HUES64 (cell line): ENCODE data around the gene HAT1. TPM values are rescaled to one million over a fixed set of nuclear protein-coding genes. Genes with fewer than 3 reads are reported as not detected.

Experiments
- H3K27ac ChIP-seq: 2 replicates; pipeline ENCODE4 v1.7.0; 2013; ENCODE audit warnings: low read depth, low read length, inconsistent platforms
- H3K27me3 ChIP-seq: 2 replicates; pipeline ENCODE4 v1.6.1; 2013; ENCODE audit warnings: mild to moderate bottlenecking, low read length; ENCODE audit not compliant: insufficient read depth
- H3K36me3 ChIP-seq: 2 replicates; pipeline ENCODE4 v1.6.1; 2013; ENCODE audit warnings: mild to moderate bottlenecking, low read length; ENCODE audit not compliant: insufficient read depth
- H3K4me1 ChIP-seq: 2 replicates; pipeline ENCODE4 v1.6.1; 2013; ENCODE audit warnings: mild to moderate bottlenecking, low read length, moderate library complexity; ENCODE audit not compliant: insufficient read depth
- H3K4me3 ChIP-seq: 2 replicates; pipeline ENCODE4 v1.5.1; 2013; ENCODE audit warnings: mild to moderate bottlenecking, low read length, moderate library complexity
- H3K9ac ChIP-seq: 2 replicates; pipeline ENCODE4 v1.6.1; 2013; ENCODE audit warnings: mild to moderate bottlenecking, low read depth, low read length
- H3K9me3 ChIP-seq: 2 replicates; pipeline ENCODE4 v1.6.1; 2013; ENCODE audit warnings: low read depth, low read length; ENCODE audit not compliant: insufficient read depth
- WGBS: fragments of 150-250, 120-280 bp; methylation state at CpG from one replicate; pipeline ENCODE4 v1.1.7; 2013; ENCODE audit warnings: missing lambda C conversion rate; 5-methylcytosine and 5-hydroxymethylcytosine counted together
- polyA plus RNA-seq, 2 experiments: library from polyadenylated mRNA; stranded (reverse); fragments of 50-300 nt; gene quantifications; one replicate each; pipeline ENCODE4 v1.2.3, GENCODE V29; 2013

Gene HAT1
- 86.1 TPM for polyA plus RNA-seq (2013, experiment 1 of 2)
- polyA plus RNA-seq (2013, experiment 2 of 2): 88.4 TPM

GRCh38 chr2:171922230-171923022, at the start of gene HAT1:
TSS of gene HAT1 (plus strand) at chr2:171922461. CDS start at chr2:171922501, 40 bp downstream.
- under 1% methylated on average over 61 of the region's 61 CpGs for WGBS

GRCh38 chr2:171874517-171874916, 47.7 kb upstream of the HAT1 start:
- Histone ChIP-seq H3K9me3 (no peaks in the 10 kb centered on the region), H3K36me3 (no peaks in the 10 kb centered on the region)
- WGBS: 95% methylated on average over 1 of the region's 1 CpG

More at GRCh38 chr2:171922230-171923022, at the start of gene HAT1:
- peak within 1 kb of the TSS; percentile 88 for H3K9ac ChIP-seq
- H3K4me1 ChIP-seq: peaks cover 5% of the 10 kb centered on the region; the same call in 1 of the 2 replicates
- H3K4me3 ChIP-seq: peak within 1 kb of the TSS; percentile 80
- peaks cover 21% of the 10 kb centered on the region for H3K36me3 ChIP-seq
- no peaks in the 10 kb centered on the region for H3K9me3 ChIP-seq
- no peaks in the 10 kb centered on the region for H3K27me3 ChIP-seq
- H3K27ac ChIP-seq: peak within 1 kb of the TSS; percentile 90

GRCh38 chr2:171874963-171875362, 47.3 kb upstream of the HAT1 start:
- H3K36me3 ChIP-seq: no peaks in the 10 kb centered on the region
- no peak overlapping the region for H3K27ac ChIP-seq
- H3K9ac ChIP-seq: no peak overlapping the region
- no peak overlapping the region for H3K4me3 ChIP-seq
- WGBS: 89% methylated on average over 12 of the region's 12 CpGs
- H3K27me3 ChIP-seq: no peaks in the 10 kb centered on the region
- peaks cover 5% of the 10 kb centered on the region for H3K4me1 ChIP-seq
- no peaks in the 10 kb centered on the region for H3K9me3 ChIP-seq

More at GRCh38 chr2:171874517-171874916, 47.7 kb upstream of the HAT1 start:
- H3K27ac ChIP-seq: no peak overlapping the region
- H3K4me1 ChIP-seq: peaks cover 5% of the 10 kb centered on the region
- no peak overlapping the region for H3K4me3 ChIP-seq
- H3K9ac ChIP-seq: no peak overlapping the region
- H3K27me3 ChIP-seq: no peaks in the 10 kb centered on the region

GRCh38 chr2:171878481-171878993, 43.7 kb upstream of the HAT1 start:
- 91% methylated on average over 2 of the region's 2 CpGs for WGBS
- Histone ChIP-seq H3K9me3 (no peaks in the 10 kb centered on the region), H3K4me3 (no peak overlapping the region), H3K4me1 (peaks cover 5% of the 10 kb centered on the region), H3K36me3 (no peaks in the 10 kb centered on the region), H3K27ac (no peak overlapping the region), H3K9ac (no peak overlapping the region), H3K27me3 (no peaks in the 10 kb centered on the region)

- Histone ChIP-seq H3K27ac (no peak overlapping the region), H3K36me3 (no peaks in the 10 kb centered on the region), H3K4me3 (no peak overlapping the region), H3K9me3 (no peaks in the 10 kb centered on the region), H3K9ac (no peak overlapping the region), H3K4me1 (peaks cover 5% of the 10 kb centered on the region), H3K27me3 (no peaks in the 10 kb centered on the region)
- 80% methylated on average over 1 of the region's 1 CpG for WGBS
Measured at GRCh38 chr2:171879865-171880264, 42.4 kb upstream of the HAT1 start.

GRCh38 chr2:171880774-171881173, 41.5 kb upstream of the HAT1 start:
- Histone ChIP-seq H3K4me1 (peaks cover 5% of the 10 kb centered on the region), H3K9ac (no peak overlapping the region), H3K27me3 (no peaks in the 10 kb centered on the region), H3K36me3 (no peaks in the 10 kb centered on the region), H3K9me3 (no peaks in the 10 kb centered on the region), H3K4me3 (no peak overlapping the region), H3K27ac (no peak overlapping the region)
- 100% methylated on average over 2 of the region's 3 CpGs for WGBS

- Histone ChIP-seq H3K27me3 (no peaks in the 10 kb centered on the region), H3K27ac (no peak overlapping the region), H3K9me3 (no peaks in the 10 kb centered on the region), H3K9ac (no peak overlapping the region), H3K4me1 (peaks cover 5% of the 10 kb centered on the region), H3K4me3 (no peak overlapping the region), H3K36me3 (no peaks in the 10 kb centered on the region)
- 100% methylated on average over 2 of the region's 2 CpGs for WGBS
Measured at GRCh38 chr2:171882089-171882769, 40.0 kb upstream of the HAT1 start.

GRCh38 chr2:171883275-171883893, 38.9 kb upstream of the HAT1 start:
- H3K36me3 ChIP-seq: no peaks in the 10 kb centered on the region

GRCh38 chr2:171889333-171889732, 32.9 kb upstream of the HAT1 start:
- 95% methylated on average over 2 of the region's 2 CpGs for WGBS

More at GRCh38 chr2:171883275-171883893, 38.9 kb upstream of the HAT1 start:
- H3K27me3 ChIP-seq: no peaks in the 10 kb centered on the region
- H3K9ac ChIP-seq: no peak overlapping the region
- no peak overlapping the region for H3K27ac ChIP-seq
- no peaks in the 10 kb centered on the region for H3K9me3 ChIP-seq
- H3K4me3 ChIP-seq: no peak overlapping the region
- 94% methylated on average over 4 of the region's 5 CpGs for WGBS
- peaks cover 4% of the 10 kb centered on the region for H3K4me1 ChIP-seq

GRCh38 chr2:171889808-171890207, 32.5 kb upstream of the HAT1 start:
- Histone ChIP-seq H3K9me3 (no peaks in the 10 kb centered on the region), H3K4me3 (no peak overlapping the region), H3K4me1 (peaks cover 6% of the 10 kb centered on the region; the same call in 1 of the 2 replicates), H3K36me3 (no peaks in the 10 kb centered on the region), H3K27me3 (no peaks in the 10 kb centered on the region), H3K27ac (no peak overlapping the region), H3K9ac (no peak overlapping the region)
- WGBS: 95% methylated on average over 1 of the region's 1 CpG

More at GRCh38 chr2:171889333-171889732, 32.9 kb upstream of the HAT1 start:
- no peaks in the 10 kb centered on the region for H3K36me3 ChIP-seq
- H3K27me3 ChIP-seq: no peaks in the 10 kb centered on the region
- no peak overlapping the region for H3K27ac ChIP-seq
- H3K9me3 ChIP-seq: no peaks in the 10 kb centered on the region
- H3K4me1 ChIP-seq: 0 out of 2 replicates have a peak, but pooled peaks cover 2% of the 10 kb centered on the region
- H3K9ac ChIP-seq: no peak overlapping the region
- H3K4me3 ChIP-seq: no peak overlapping the region
